ENCODE data around the gene RFT1.

The RFT1 gene

GRCh38 chr3:53089511-53089910, 40.7 kb downstream of the RFT1 start:
- no peak for DNase-seq

GRCh38 chr3:53085476-53085875, 44.8 kb downstream of the RFT1 start:
- DNase-seq: no peak

GRCh38 chr3:53084310-53085001, 45.8 kb downstream of the RFT1 start:
- DNase-seq: no peak

GRCh38 chr3:53083949-53084309, 46.3 kb downstream of the RFT1 start:
- DNase-seq: no peak

- DNase-seq: no peak
Measured at GRCh38 chr3:53083521-53083920, 46.7 kb downstream of the RFT1 start.

- no peak for DNase-seq
Measured at GRCh38 chr3:53082736-53083135, 47.5 kb downstream of the RFT1 start.

GRCh38 chr3:53081318-53081717, 48.9 kb downstream of the RFT1 start:
- DNase-seq: no peak

GRCh38 chr3:53080612-53081205, 49.5 kb downstream of the RFT1 start:
- no peak for DNase-seq

- no peak for DNase-seq
Measured at GRCh38 chr3:53079791-53080555, 50.3 kb downstream of the RFT1 start.

- no peak for DNase-seq
Measured at GRCh38 chr3:53079147-53079546, 51.1 kb downstream of the RFT1 start.

GRCh38 chr3:53078656-53079055, 51.6 kb downstream of the RFT1 start:
- DNase-seq: no peak

- no peak for DNase-seq
Measured at GRCh38 chr3:53077476-53078220, 52.6 kb downstream of the RFT1 start.

GRCh38 chr3:53075743-53076140, 54.5 kb downstream of the RFT1 start:
- no peak for DNase-seq

GRCh38 chr3:53074761-53075742, 55.2 kb downstream of the RFT1 start:
- no peak for DNase-seq

GRCh38 chr3:53074366-53074696, 55.9 kb downstream of the RFT1 start:
- no peak for DNase-seq

- no peak for DNase-seq
Measured at GRCh38 chr3:53073553-53074365, 56.5 kb downstream of the RFT1 start.

- peak; percentile 87 to 91 (median 89) for DNase-seq
Measured at GRCh38 chr3:53072653-53073552, 57.3 kb downstream of the RFT1 start.

- DNase-seq: no peak
Measured at GRCh38 chr3:53071882-53072431, 58.3 kb downstream of the RFT1 start.

- DNase-seq: no peak
Measured at GRCh38 chr3:53069422-53070068, 60.7 kb downstream of the RFT1 start.
